GM13977 (cell line): Measurements from ENCODE around the gene CD52.
A peak's percentile ranks its signal among the peaks of the same experiment; 100 is the strongest.

Source experiments
- DNase-seq: peaks from one replicate; pipeline ENCODE4 v3.0.0; 2012; ENCODE audit warnings: low spot score
- in situ Hi-C: fragments of 300-500 bp; cut with MboI; formaldehyde crosslinking; loops from one replicate; pipeline ENCODE4 v1.12.0; 2022; ENCODE audit warnings: low sequenced_read_pairs, low pct_unique_long_range_greater_than_20kb, mixed read lengths, inconsistent platforms; ENCODE audit not compliant: unreplicated experiment
- TF ChIP-seq, protein P1 (sequence below): IDR thresholded peaks from 2 replicates; pipeline ENCODE4 v1.5.1; 2012; ENCODE audit warnings: mild to moderate bottlenecking, control low read depth; ENCODE audit not compliant: insufficient read depth; ENCODE audit errors: extremely low read depth, missing control alignments

The CD52 gene, protein sequence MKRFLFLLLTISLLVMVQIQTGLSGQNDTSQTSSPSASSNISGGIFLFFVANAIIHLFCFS

DNA sequence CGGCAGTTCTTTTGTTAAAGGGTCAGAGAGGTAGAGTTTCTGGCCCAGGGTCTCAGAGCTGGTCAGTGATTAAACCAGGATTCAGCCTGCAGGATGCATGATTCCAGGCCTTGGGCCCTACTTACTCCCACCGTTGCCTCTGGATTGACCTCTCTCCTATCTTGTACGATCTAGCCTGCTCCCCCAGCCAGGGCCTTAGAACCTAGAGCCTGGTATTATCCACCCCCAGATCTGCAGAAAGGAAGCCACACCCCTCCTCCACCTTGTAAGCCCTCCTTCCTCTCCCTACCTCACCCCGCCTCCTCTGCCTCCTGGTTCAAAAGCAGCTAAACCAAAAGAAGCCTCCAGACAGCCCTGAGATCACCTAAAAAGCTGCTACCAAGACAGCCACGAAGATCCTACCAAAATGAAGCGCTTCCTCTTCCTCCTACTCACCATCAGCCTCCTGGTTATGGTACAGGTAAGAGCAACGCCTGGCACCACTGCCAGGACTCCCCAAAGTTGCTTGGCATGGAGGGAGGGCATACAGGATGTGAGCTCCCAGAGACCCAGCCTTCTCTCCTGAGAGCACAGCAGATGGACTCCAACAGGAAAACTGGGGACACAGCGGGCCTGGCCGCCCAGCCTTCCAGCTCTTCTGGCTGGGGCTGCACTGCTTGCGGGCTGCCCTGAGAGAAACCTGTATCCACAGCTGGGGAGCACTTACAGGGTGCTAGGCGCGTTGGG, at the start of gene CD52:
Gene CD52, plus strand, starts transcription at position 347 of the 726 bp plus-strand sequence. Its CDS starts 60 bp downstream, at position 407.
- peak; percentile 73 for DNase-seq
- TF ChIP-seq, protein P1, sequence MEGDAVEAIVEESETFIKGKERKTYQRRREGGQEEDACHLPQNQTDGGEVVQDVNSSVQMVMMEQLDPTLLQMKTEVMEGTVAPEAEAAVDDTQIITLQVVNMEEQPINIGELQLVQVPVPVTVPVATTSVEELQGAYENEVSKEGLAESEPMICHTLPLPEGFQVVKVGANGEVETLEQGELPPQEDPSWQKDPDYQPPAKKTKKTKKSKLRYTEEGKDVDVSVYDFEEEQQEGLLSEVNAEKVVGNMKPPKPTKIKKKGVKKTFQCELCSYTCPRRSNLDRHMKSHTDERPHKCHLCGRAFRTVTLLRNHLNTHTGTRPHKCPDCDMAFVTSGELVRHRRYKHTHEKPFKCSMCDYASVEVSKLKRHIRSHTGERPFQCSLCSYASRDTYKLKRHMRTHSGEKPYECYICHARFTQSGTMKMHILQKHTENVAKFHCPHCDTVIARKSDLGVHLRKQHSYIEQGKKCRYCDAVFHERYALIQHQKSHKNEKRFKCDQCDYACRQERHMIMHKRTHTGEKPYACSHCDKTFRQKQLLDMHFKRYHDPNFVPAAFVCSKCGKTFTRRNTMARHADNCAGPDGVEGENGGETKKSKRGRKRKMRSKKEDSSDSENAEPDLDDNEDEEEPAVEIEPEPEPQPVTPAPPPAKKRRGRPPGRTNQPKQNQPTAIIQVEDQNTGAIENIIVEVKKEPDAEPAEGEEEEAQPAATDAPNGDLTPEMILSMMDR: no peak
- in situ Hi-C loops: no loop called here

DNA sequence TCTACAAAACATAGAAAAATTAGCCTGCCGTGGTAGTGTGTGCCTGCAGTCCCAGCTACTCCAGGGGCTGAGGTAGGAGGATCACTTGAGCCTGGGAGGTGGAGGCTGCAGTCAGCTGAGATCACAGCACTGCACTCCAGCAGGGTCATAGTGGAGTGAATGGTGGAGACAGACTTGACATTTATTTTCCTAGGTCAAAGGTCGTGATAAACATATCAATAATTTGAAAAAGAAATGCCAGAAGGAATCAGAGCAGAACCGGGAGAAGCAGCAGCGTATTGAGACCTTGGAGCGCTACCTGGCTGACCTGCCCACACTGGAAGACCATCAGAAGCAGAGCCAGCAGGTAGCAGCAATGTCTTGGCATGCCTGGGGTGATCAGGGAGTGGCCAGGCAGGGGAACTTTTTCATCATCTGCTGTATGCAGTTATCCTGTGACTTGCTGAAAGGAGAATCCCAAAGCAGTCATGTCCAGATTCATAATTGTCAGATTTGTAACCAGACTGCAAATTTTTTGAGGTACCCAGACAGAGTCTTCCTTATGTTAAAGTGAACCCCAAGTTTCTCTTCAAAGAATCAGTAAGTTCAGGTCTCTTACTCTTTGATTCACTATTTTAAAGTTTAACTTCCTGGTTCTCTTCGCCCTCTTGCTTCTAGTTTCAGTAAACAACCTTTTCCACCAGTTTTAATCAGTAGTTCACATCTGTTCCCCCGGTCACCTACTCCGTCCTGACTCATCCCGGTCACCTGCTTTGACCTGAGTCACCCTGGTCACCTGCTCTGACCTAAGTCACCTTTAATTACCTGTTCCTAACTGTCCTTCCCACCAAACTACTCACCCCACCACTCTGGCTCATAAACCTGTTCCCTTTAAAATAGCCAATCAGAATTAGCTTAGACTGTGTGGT, 49.2 kb upstream of the CD52 start:
- in situ Hi-C loops: no loop called here
- no peak for DNase-seq
- TF ChIP-seq, protein P1: no peak

DNA sequence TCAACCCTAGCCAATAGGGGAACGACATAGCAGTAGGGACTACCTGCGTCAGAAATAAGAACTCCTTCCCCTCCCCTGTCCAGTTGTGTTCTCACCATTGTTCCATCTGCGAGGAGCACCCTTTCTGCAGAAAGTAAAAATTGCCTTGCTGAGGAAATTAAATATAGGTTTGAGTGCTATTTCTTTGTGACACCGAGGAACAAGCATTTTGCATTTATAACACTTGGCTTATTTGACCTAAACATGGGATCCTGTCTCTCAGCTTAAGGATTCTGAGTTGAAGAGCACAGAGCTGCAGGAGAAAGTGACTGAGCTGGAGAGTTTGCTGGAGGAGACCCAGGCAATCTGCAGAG, 48.6 kb upstream of the CD52 start:
- TF ChIP-seq, protein P1: no peak
- in situ Hi-C loops: no loop called here
- DNase-seq: no peak

DNA sequence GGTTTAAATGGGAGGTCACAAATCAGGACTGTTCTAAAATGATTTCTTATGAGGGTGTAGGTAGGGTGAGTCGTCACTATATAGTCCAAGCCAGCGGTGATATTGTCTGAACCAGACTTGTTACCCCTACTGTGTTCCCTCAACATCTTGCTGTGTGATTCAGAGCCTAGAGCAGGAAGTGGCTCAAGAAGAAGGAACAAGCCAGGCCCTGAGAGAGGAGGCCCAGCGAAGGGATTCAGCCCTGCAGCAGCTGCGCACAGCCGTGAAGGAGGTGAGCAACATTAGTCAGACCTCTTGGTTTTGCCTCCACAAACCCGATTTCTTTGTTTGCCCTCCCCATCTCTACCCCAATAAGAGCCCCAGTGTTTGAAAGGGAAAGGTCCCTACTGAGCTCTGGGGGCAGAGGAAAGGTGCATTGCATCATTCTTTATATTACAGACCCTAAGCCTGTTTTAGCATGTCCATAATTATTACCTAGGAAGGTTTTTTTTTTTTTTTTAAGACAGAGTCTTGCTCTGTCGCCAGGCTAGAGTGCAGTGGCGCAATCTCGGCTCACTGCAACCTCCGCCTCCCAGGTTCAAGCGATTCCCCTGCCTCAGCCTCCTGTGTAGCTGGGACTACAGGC, 42.8 kb upstream of the CD52 start:
- no peak for DNase-seq
- TF ChIP-seq, protein P1: no peak
- in situ Hi-C loops: no loop called here

GRCh38 chr1:26275580-26276431, 42.0 kb upstream of the CD52 start:
- DNase-seq: peak; percentile 76
- TF ChIP-seq, protein P1: peak; percentile 83
- in situ Hi-C loops: no loop called here

- DNase-seq: no peak
- in situ Hi-C loops: no loop called here
- TF ChIP-seq, protein P1: no peak
Observed at GRCh38 chr1:26276432-26276838, 41.3 kb upstream of the CD52 start.
